ENCODE measurements around the gene HTT. TPM values are rescaled to one million over a fixed set of nuclear protein-coding genes. Genes with fewer than 3 reads are reported as not detected.

The HTT gene
- total and polyA plus RNA-seq, 9 of the 15 experiments (the other 6 are each of a cell fraction or from before 2014, with no cell fraction given): 0.66 to 31.6 (median 14.7) TPM

- H4K20me1 ChIP-seq (replicated peaks; ENCODE audit: control insufficient read depth, insufficient read depth, low read length): no peaks in the 10 kb centered on the region
- WGBS (ENCODE audit: insufficient coverage, low coverage, missing lambda C conversion rate): 89% methylated on average over 1 of the region's 1 CpG
- intact Hi-C loops (cut with micrococcal nuclease): no loop called here
- H3K36me3 ChIP-seq (ENCODE audit: control insufficient read depth, insufficient read depth, low read length): peaks cover 64% of the 10 kb centered on the region
- no peak overlapping the region for H3K27ac ChIP-seq (ENCODE audit: extremely low read depth, low read depth, low read length)
- H3K79me2 ChIP-seq (ENCODE audit: control insufficient read depth, insufficient read depth, low read length): no peaks in the 10 kb centered on the region
- POLR2A ChIA-PET: interaction anchor here (1.2 kb wide), 1 partner anchor 369 kb away, joined by 3 read pairs; no protein-coding TSS in a partner anchor
- no TSS peak for BruUV-seq (replicated peaks)
- no peaks in the 10 kb centered on the region for H3K27me3 ChIP-seq (ENCODE audit: control insufficient read depth in 2 of 2, insufficient read depth in 2 of 2, low read length in 2 of 2)
- TF ChIP-seq CHD2 (IDR thresholded peaks at IDR 0.05; ENCODE audit: low read depth, low read length): no peak
- TF ChIP-seq BRCA1 (IDR thresholded peaks at IDR 0.05): no peak
- no peak for TF ChIP-seq BRCA1 (CRISPR knock-in tag; IDR thresholded peaks at IDR 0.05)
- no peak for TF ChIP-seq KDM4B (IDR thresholded peaks at IDR 0.05; ENCODE audit: borderline replicate concordance in 2 of 2, low read depth in 1 of 2)
- no peak for TF ChIP-seq SLC30A9 (CRISPR knock-in tag; IDR thresholded peaks at IDR 0.05)
- TF ChIP-seq, protein P1, sequence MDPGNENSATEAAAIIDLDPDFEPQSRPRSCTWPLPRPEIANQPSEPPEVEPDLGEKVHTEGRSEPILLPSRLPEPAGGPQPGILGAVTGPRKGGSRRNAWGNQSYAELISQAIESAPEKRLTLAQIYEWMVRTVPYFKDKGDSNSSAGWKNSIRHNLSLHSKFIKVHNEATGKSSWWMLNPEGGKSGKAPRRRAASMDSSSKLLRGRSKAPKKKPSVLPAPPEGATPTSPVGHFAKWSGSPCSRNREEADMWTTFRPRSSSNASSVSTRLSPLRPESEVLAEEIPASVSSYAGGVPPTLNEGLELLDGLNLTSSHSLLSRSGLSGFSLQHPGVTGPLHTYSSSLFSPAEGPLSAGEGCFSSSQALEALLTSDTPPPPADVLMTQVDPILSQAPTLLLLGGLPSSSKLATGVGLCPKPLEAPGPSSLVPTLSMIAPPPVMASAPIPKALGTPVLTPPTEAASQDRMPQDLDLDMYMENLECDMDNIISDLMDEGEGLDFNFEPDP (CRISPR knock-in tag; IDR thresholded peaks at IDR 0.05): no peak
- no peak for TF ChIP-seq TARDBP (IDR thresholded peaks at IDR 0.05)
- no peak for TF ChIP-seq CLOCK (CRISPR knock-in tag; IDR thresholded peaks at IDR 0.05; ENCODE audit: borderline replicate concordance)
- no peak for TF ChIP-seq ZNF140 (CRISPR knock-in tag; IDR thresholded peaks at IDR 0.05)
- no peak for TF ChIP-seq YY1 (IDR thresholded peaks at IDR 0.05; ENCODE audit: borderline replicate concordance in 1 of 3, control insufficient read depth in 1 of 3, extremely low read depth in 1 of 3, insufficient read depth in 3 of 3, insufficient read length in 1 of 3, insufficient replicate concordance in 2 of 3, low read depth in 1 of 3, low read length in 2 of 3)
- TF ChIP-seq, protein P2, sequence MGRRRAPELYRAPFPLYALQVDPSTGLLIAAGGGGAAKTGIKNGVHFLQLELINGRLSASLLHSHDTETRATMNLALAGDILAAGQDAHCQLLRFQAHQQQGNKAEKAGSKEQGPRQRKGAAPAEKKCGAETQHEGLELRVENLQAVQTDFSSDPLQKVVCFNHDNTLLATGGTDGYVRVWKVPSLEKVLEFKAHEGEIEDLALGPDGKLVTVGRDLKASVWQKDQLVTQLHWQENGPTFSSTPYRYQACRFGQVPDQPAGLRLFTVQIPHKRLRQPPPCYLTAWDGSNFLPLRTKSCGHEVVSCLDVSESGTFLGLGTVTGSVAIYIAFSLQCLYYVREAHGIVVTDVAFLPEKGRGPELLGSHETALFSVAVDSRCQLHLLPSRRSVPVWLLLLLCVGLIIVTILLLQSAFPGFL (CRISPR knock-in tag; IDR thresholded peaks at IDR 0.05): no peak
- no peak for TF ChIP-seq PHF8 (IDR thresholded peaks at IDR 0.05; ENCODE audit: borderline replicate concordance, low read length)
- no peak for TF ChIP-seq EGR1 (conservative IDR thresholded peaks at IDR 0.05)
- no peak for TF ChIP-seq SRSF3 (IDR thresholded peaks at IDR 0.05; ENCODE audit: insufficient read depth, low read length)
- TF ChIP-seq TBL1XR1 (IDR thresholded peaks at IDR 0.05; ENCODE audit: low read length in 2 of 2): no peak
- TF ChIP-seq SIRT6 (IDR thresholded peaks at IDR 0.05; ENCODE audit: low read depth, low read length): no peak
- no peak for TF ChIP-seq HNRNPUL1 (IDR thresholded peaks at IDR 0.05; ENCODE audit: low read length)
- no peak for TF ChIP-seq E2F3 (CRISPR knock-in tag; IDR thresholded peaks at IDR 0.05)
- no peaks in the 10 kb centered on the region for H3K9me3 ChIP-seq (replicated peaks; ENCODE audit: control insufficient read depth, insufficient read depth, low read depth, low read length)
- ATAC-seq (no peak), FAIRE-seq (no peak), DNase-seq (ENCODE audit: extremely low read depth in 1 of 4, low spot score in 3 of 4) (no peak)
- no peak overlapping the region for H3K9ac ChIP-seq (ENCODE audit: insufficient read depth in 1 of 2, low read depth in 2 of 2, low read length in 2 of 2)
- CTCF ChIA-PET (ENCODE audit: low intra/inter-chr PET ratio): no interaction called here
- in situ Hi-C loops (cut with MboI): no loop called here
- no peaks in the 10 kb centered on the region for H3K9me1 ChIP-seq (ENCODE audit: control insufficient read depth, insufficient read depth, low read length)
- no peaks in the 10 kb centered on the region for H3K4me1 ChIP-seq (replicated peaks in 1 of 2; ENCODE audit: control insufficient read depth in 2 of 2, insufficient read depth in 2 of 2, low read length in 2 of 2)
- no peak overlapping the region for H3K4me3 ChIP-seq
- H2AFZ ChIP-seq (ENCODE audit: low read depth, low read length): no peak overlapping the region
- no peak overlapping the region for H3K4me2 ChIP-seq (ENCODE audit: insufficient read depth, low read length)
Measured at GRCh38 chr4:3128976-3129375, 54.5 kb downstream of the HTT start.
